ENCODE results near the gene FOXA3.

DNA sequence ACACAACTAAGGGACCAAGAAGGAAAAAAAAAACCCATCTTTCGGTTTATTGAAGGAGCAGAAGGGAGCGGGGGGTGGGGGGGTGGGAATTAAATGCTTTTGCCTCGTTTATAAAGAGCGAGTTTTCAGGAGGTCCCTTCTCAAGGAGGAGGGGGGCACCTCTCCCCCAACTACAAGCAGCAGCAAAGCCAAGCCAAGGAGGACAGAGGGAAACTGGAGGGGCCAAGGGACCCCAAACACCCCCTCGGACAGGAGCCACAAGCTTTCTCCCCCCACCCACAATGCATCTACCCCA is 19.4 kb downstream of the FOXA3 start:
- TF ChIP-seq, protein P1, sequence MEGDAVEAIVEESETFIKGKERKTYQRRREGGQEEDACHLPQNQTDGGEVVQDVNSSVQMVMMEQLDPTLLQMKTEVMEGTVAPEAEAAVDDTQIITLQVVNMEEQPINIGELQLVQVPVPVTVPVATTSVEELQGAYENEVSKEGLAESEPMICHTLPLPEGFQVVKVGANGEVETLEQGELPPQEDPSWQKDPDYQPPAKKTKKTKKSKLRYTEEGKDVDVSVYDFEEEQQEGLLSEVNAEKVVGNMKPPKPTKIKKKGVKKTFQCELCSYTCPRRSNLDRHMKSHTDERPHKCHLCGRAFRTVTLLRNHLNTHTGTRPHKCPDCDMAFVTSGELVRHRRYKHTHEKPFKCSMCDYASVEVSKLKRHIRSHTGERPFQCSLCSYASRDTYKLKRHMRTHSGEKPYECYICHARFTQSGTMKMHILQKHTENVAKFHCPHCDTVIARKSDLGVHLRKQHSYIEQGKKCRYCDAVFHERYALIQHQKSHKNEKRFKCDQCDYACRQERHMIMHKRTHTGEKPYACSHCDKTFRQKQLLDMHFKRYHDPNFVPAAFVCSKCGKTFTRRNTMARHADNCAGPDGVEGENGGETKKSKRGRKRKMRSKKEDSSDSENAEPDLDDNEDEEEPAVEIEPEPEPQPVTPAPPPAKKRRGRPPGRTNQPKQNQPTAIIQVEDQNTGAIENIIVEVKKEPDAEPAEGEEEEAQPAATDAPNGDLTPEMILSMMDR (IDR thresholded peaks at IDR 0.05; ENCODE audit: insufficient read depth, low read length, poor library complexity, severe bottlenecking), result no peak
- TF ChIP-seq EZH2phosphoT487 (conservative IDR thresholded peaks at IDR 0.05; ENCODE audit: low read length), result no peak
